Adrenal gland (tissue), 12 donors: ENCODE data around the gene DENND5B. TPM values are rescaled to one million over a fixed set of nuclear protein-coding genes. Genes with fewer than 3 reads are reported as not detected.

Source experiments
- DNase-seq, 7 donors: peaks; one replicate each; pipeline ENCODE4 v3.0.0-alpha.2; 2019 to 2020
- H3K27ac ChIP-seq, 5 donors: fragments of 200-600 bp; sonication (generic) in 4 of 5; 1 replicate in 3 of 5; 2 replicates in 2 of 5; pipeline versions ENCODE4 v1.5.1 to v1.8.0; 2016 to 2020; ENCODE audit warnings: mild to moderate bottlenecking in 1 of 5
- H3K27me3 ChIP-seq: fragments of 200-600 bp; 2 replicates; pipeline ENCODE4 v1.8.0; 2021
- H3K36me3 ChIP-seq, 2 donors: fragments of 200-600 bp; replicated peaks in 1 of 2; 1 replicate in 1 of 2; 2 replicates in 1 of 2; pipeline versions ENCODE4 v1.5.1 to v1.8.0; 2018 to 2022
- H3K4me1 ChIP-seq, 2 donors: fragments of 200-600 bp; replicated peaks in 1 of 2; 1 replicate in 1 of 2; 2 replicates in 1 of 2; pipeline versions ENCODE4 v1.5.1 to v1.8.0; 2018 to 2021
- H3K4me3 ChIP-seq, 4 donors: fragments of 200-600 bp; sonication (generic) in 3 of 4; one replicate each; pipeline ENCODE4 v1.5.1; 2016 to 2018
- H3K9me3 ChIP-seq, 3 donors: fragments of 200-600 bp; sonication (generic) in 1 of 3; replicated peaks in 1 of 3; 1 replicate in 2 of 3; 2 replicates in 1 of 3; pipeline versions ENCODE4 v1.5.1 to v1.8.0; 2016 to 2021
- POLR2A ChIP-seq, 2 donors: fragments of 450-650 bp; IDR thresholded peaks; one replicate each; pipeline ENCODE4 v1.6.1; 2017; ENCODE audit warnings: antibody characterized with exemption in 2 of 2, mild to moderate bottlenecking in 2 of 2, moderate library complexity in 1 of 2
- WGBS, 4 donors: extraction: QIAGEN DNeasy Blood & Tissue Kit in 2 of 4; methylation state at CpG; one replicate each; pipeline versions ENCODE4 v1.1.5 to v1.1.7; 2013 to 2017; 5-methylcytosine and 5-hydroxymethylcytosine counted together
- intact Hi-C, 2 donors: fragments of 100-400 bp; cut with DNase I; formaldehyde crosslinking; loops; one replicate each; pipeline versions ENCODE4 v1.14.1 to v1.15.0; 2022 to 2023
- polyA plus RNA-seq, 3 donors: library from polyadenylated mRNA; stranded (reverse); fragments of 200-250 nt in 2 of 3; fragments of 350-450 nt in 1 of 3; fragmentation: Illumina TruSeq in 1 of 3; extraction: RNeasy Lipid Tissue Mini Kit (QIAGEN cat#74804) in 1 of 3; gene quantifications; one replicate each; pipeline ENCODE4 v1.2.3, GENCODE V29; 2013 to 2014
- total RNA-seq, 9 donors: library from RNA; depleted of rRNA in 4 of 9; stranded (reverse); fragments of >200 nt in 4 of 9; fragments of 120-200 nt in 1 of 9; fragmentation: NEBNext Ultra II Directional in 1 of 9; extraction: Animal tissue kit (Norgen Biotek cat#: 25700) in 1 of 9; gene quantifications; one replicate each; pipeline versions ENCODE4 v1.1.0 to v1.2.4, GENCODE V29; 2013 to 2023
- TF ChIP-seq, protein P1 (sequence below), 6 experiments: fragments of 450-650 bp in 4 of 6; fragments of 200-600 bp in 2 of 6; sonication (generic) in 1 of 6; IDR thresholded peaks; 1 replicate in 5 of 6; 2 replicates in 1 of 6; pipeline versions ENCODE4 v1.5.1 to v1.8.0; 2016 to 2021; ENCODE audit warnings: antibody characterized with exemption in 6 of 6, mild to moderate bottlenecking in 2 of 6, moderate library complexity in 1 of 6
- donor health status: healthy with polysubstance abuse.
- donor health status: Bipolar disorder and iron deficiency.
- donor health status: DM: yes; HTN: yes; CAD: no.
- donor health status: DM: no; HTN: no; CAD: no.
- donor health status: DM: no; HTN: no; CAD: no.
- donor health status: DM: yes; HTN: yes; CAD: no.

DENND5B gene
- total and polyA plus RNA-seq, 12 donors: 4.2 to 32.5 (median 23.0) TPM

DNA sequence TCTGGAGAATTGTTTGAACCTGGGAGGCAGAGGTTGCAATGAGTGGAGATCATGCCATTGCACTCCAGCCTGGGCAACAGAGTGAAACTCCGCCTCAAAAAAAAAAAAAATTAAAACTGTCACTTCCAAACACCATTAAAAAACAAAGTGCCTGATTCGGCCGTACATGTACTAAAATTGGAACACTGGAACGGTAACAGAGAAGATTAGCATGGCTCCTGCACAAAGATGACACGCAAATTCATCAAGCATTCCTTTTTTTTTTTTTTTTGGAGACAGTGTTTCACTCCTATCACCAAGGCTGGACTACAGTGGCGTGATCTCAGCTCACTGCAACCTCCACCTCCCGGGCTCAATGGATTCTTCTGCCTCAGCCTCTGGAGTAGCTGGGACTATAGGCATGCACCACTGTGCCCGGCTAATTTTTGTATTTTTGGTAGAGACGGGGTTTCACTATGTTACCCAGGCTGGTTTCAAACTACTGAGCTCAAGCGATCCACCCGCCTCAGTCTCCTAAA, 224.8 kb downstream of the DENND5B start:
- H3K27ac ChIP-seq: no peak overlapping the region
- no peaks in the 10 kb centered on the region for H3K9me3 ChIP-seq
- no peak for DNase-seq
- H3K4me3 ChIP-seq: no peak overlapping the region
- H3K36me3 ChIP-seq: no peaks in the 10 kb centered on the region
- H3K4me1 ChIP-seq: peaks cover 0 to 18% of the 10 kb centered on the region in 2 donors
- TF ChIP-seq, protein P1, sequence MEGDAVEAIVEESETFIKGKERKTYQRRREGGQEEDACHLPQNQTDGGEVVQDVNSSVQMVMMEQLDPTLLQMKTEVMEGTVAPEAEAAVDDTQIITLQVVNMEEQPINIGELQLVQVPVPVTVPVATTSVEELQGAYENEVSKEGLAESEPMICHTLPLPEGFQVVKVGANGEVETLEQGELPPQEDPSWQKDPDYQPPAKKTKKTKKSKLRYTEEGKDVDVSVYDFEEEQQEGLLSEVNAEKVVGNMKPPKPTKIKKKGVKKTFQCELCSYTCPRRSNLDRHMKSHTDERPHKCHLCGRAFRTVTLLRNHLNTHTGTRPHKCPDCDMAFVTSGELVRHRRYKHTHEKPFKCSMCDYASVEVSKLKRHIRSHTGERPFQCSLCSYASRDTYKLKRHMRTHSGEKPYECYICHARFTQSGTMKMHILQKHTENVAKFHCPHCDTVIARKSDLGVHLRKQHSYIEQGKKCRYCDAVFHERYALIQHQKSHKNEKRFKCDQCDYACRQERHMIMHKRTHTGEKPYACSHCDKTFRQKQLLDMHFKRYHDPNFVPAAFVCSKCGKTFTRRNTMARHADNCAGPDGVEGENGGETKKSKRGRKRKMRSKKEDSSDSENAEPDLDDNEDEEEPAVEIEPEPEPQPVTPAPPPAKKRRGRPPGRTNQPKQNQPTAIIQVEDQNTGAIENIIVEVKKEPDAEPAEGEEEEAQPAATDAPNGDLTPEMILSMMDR (IDR thresholded peaks at IDR 0.05): no peak
- intact Hi-C loops: no loop called here
- 71 to 88% (median 83%) methylated on average over 11 of the region's 11 CpGs for WGBS, 4 donors
- H3K27me3 ChIP-seq: no peaks in the 10 kb centered on the region

DNA sequence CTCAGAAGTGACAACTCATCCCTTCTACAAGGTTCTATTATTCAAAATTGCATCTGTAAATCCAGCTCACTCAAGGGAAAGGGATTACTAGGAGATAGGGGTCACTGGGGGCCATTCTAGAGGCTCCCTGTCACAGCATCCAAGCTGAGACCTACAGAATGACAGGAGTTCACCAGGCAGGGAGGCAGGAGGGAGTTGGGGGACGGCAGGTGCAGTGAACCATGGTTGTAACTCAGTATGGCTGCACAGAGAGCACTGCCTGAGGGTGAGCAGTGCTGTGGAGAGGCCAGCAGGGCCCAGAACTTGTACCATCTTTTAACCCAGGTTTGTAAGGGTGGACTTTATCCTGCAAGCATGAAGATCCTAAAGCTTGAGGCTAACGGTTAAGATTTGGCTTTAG, 227.1 kb downstream of the DENND5B start:
- WGBS, 4 donors: 85 to 100% (median 90%) methylated on average over 1 to 2 of the region's 2 CpGs
- Histone ChIP-seq H3K9me3 (no peaks in the 10 kb centered on the region), H3K27me3 (no peaks in the 10 kb centered on the region), H3K36me3 (no peaks in the 10 kb centered on the region), H3K4me1 (no peaks in the 10 kb centered on the region), H3K27ac (no peak overlapping the region), H3K4me3 (no peak overlapping the region)
- DNase-seq: no peak
- no peak for TF ChIP-seq POLR2A (IDR thresholded peaks at IDR 0.05)
- TF ChIP-seq, protein P1 (IDR thresholded peaks at IDR 0.05): no peak
- intact Hi-C loops: no loop called here

DNA sequence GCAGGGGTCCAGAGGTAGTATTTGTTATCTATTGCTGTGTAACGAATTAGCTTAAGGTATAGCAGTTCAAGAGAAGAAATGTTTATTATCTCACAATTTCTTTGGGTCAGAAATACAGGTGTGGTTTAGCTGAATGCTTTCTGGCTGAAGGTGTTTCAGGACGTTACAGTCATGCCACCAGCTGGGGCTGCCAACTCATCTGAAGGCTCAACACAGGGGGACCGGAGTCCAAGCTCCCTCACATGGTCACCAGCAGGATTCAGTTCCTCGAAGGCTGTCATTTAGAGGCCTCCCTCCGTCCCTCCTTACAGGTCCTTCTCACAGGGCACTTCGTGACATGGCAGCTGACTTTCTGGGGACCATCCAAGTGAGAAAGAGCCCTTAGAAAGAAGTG, 227.5 kb downstream of the DENND5B start:
- no peak for DNase-seq
- 58 to 77% (median 70%) methylated on average over 6 of the region's 6 CpGs for whole genome bisulfite sequencing, 4 donors
- Histone ChIP-seq H3K36me3 (no peaks in the 10 kb centered on the region), H3K4me1 (no peaks in the 10 kb centered on the region), H3K9me3 (no peaks in the 10 kb centered on the region), H3K27ac (no peak overlapping the region), H3K27me3 (no peaks in the 10 kb centered on the region), H3K4me3 (no peak overlapping the region)
- intact Hi-C loops: no loop called here
- TF ChIP-seq, protein P1 (IDR thresholded peaks at IDR 0.05): no peak
- no peak for TF ChIP-seq POLR2A (IDR thresholded peaks at IDR 0.05)

DNA sequence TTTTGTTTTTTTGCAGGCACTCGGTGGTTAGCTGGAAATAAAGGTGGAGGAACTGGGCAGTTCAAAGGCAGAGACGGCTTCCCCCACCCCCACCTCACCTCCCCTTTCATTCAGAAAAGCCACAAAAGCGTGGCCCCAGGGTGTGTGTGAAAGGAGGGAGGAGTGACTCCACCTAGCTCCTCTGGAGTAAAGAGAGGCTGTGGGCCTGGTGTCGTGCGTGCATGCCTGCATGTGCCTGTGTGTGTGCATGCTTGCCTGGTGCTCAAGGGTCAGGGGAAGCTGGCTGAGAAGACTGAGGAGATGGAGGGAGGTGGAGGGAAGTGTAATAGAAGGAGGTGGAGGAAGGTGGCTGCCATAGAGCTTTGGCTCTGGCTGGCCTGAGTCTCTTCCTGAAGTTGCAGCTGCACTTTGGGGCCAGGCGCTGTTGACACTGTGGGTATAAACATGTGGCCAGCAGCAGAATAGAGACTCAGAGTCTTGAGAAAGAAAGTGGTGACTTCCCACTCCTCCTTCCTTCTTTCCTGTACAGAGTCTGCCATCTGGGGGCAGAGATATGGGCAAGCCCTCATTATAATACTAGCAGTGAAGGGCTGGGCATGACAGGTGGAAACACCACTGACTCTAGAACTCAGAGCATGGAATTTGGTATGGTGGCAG, 228.0 kb downstream of the DENND5B start:
- DNase-seq: peak in 1 of 7 donors; percentile 7
- no peaks in the 10 kb centered on the region for H3K9me3 ChIP-seq
- H3K27me3 ChIP-seq: no peaks in the 10 kb centered on the region
- no peak for TF ChIP-seq POLR2A (IDR thresholded peaks at IDR 0.05)
- TF ChIP-seq, protein P1 (IDR thresholded peaks at IDR 0.05): no peak
- no peak overlapping the region for H3K27ac ChIP-seq
- WGBS, 4 donors: 53 to 62% (median 59%) methylated on average over 6 of the region's 6 CpGs
- H3K36me3 ChIP-seq: no peaks in the 10 kb centered on the region
- intact Hi-C loops: no loop called here
- no peak overlapping the region for H3K4me3 ChIP-seq
- H3K4me1 ChIP-seq: no peaks in the 10 kb centered on the region
